Measurements from ENCODE around the gene ZDHHC11B.

- TF ChIP-seq TAF1 (IDR thresholded peaks at IDR 0.05; ENCODE audit: low read depth): no peak
- no peak for TF ChIP-seq EP300 (IDR thresholded peaks at IDR 0.05; ENCODE audit: borderline replicate concordance)
- no peak for TF ChIP-seq TCF12 (IDR thresholded peaks at IDR 0.05; ENCODE audit: low read depth)
- no peak for TF ChIP-seq CEBPB (IDR thresholded peaks at IDR 0.05)
- TF ChIP-seq YY1 (IDR thresholded peaks at IDR 0.05; ENCODE audit: low read depth): no peak
- TF ChIP-seq FOXM1 (IDR thresholded peaks at IDR 0.05; ENCODE audit: borderline replicate concordance, low read depth): no peak
These were observed 111.2 kb downstream of the ZDHHC11B start for GRCh38 chr5:673161-673830.
